B cell (primary cell): ENCODE measurements around the gene SLA2.

ENCODE experiments used
- EZH2 ChIP-seq: IDR thresholded peaks from 2 replicates; pipeline ENCODE4 v1.6.1; 2012; ENCODE audit warnings: borderline replicate concordance, low read depth, mild to moderate bottlenecking, moderate library complexity, low read length; ENCODE audit not compliant: insufficient read depth, poor library complexity, severe bottlenecking
- TF ChIP-seq, protein P1 (sequence below): fragments of 200-600 bp; IDR thresholded peaks from one replicate; pipeline ENCODE4 v1.8.0; 2022; ENCODE audit warnings: antibody characterized with exemption, mild to moderate bottlenecking

DNA sequence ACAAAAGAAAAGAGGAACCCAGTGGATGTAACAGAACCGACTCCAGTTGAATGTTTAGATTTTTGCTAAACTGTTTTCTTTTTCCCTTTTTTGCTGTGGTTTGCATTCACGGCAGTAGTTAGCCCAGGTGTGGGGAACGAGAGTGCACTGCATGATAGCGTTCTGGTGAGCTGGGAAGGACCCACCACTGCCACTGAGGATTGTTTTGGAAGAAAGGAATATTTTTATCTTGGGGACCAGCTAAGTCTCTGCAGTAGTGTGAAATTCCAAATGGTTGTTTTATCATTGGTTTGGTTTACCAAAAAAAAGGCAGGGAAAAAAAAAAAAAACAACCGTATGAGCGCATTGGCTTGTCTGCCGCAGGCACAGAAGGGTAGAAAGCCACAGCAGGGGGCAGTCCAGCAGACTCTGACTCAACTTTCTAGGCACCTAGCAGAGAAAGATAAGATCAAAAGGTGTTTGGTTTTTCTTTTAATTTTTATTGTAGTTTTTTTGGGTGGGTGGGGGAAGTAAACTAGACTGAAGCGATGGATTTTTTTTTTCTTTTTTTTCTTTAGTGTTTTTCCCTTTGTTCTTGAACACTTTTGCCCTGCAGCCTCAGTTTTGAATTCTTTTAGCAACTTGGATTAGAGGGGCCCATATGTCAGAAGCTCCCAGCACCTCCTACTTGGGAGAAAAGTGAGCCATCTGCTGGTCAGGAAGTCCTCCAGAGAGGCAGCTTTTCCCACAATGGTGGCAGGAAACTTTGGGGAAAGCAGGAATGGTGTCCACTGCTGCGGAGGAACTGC is 53.9 kb downstream of the SLA2 start:
- TF ChIP-seq, protein P1, sequence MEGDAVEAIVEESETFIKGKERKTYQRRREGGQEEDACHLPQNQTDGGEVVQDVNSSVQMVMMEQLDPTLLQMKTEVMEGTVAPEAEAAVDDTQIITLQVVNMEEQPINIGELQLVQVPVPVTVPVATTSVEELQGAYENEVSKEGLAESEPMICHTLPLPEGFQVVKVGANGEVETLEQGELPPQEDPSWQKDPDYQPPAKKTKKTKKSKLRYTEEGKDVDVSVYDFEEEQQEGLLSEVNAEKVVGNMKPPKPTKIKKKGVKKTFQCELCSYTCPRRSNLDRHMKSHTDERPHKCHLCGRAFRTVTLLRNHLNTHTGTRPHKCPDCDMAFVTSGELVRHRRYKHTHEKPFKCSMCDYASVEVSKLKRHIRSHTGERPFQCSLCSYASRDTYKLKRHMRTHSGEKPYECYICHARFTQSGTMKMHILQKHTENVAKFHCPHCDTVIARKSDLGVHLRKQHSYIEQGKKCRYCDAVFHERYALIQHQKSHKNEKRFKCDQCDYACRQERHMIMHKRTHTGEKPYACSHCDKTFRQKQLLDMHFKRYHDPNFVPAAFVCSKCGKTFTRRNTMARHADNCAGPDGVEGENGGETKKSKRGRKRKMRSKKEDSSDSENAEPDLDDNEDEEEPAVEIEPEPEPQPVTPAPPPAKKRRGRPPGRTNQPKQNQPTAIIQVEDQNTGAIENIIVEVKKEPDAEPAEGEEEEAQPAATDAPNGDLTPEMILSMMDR, result no peak
- no peak for TF ChIP-seq EZH2
